VCaP (cell line): Measurements from ENCODE around the gene PDS5B.
A peak's percentile ranks its signal among the peaks of the same experiment; 100 is the strongest.

ENCODE experiments used
- H3K27ac ChIP-seq: fragments of 450-650 bp; 2 replicates; pipeline ENCODE4 v1.5.1; 2017
- CTCF ChIP-seq: fragments of 450-650 bp; conservative IDR thresholded peaks from 2 replicates; pipeline ENCODE4 v1.5.1; 2017; ENCODE audit warnings: mild to moderate bottlenecking, moderate library complexity

The PDS5B gene

GRCh38 chr13:32802159-32802558, 215.9 kb downstream of the PDS5B start:
- H3K27ac ChIP-seq: no peak overlapping the region
- TF ChIP-seq CTCF: no peak

- no peak overlapping the region for H3K27ac ChIP-seq
- no peak for TF ChIP-seq CTCF
These were observed 218.5 kb downstream of the PDS5B start for GRCh38 chr13:32804673-32805230.

DNA sequence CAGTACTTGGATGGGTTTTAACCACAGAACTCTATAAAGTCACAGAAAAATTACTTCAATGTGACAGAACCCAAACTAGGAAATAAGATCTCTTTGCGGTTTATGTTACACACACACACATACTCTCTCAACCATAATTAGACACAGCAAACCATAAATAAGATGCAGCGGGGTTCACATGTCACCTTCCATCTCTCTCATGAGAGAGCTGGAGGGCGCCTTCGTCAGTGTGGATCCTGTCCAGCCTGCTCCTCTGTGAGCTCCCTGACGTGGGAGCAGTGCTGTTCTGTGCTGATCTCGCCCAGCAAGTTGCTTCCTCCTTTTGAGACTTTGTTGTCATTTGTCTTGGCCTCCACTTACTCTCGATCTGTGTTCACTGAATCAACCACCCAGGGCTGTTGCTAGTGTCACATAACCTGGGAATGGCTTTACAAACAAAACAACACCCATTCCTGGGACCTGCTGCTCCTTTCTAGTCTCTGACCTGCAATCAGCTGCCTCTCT, 225.1 kb downstream of the PDS5B start:
- H3K27ac ChIP-seq: peak overlapping the region; percentile 20; the same call in 1 of the 2 replicates
- no peak for TF ChIP-seq CTCF

- no peak overlapping the region for H3K27ac ChIP-seq
- TF ChIP-seq CTCF: no peak
These were observed 235.0 kb downstream of the PDS5B start for GRCh38 chr13:32821149-32821688.

- TF ChIP-seq CTCF: no peak
- no peak overlapping the region for H3K27ac ChIP-seq
These were observed 236.5 kb downstream of the PDS5B start for GRCh38 chr13:32822771-32823170.

- TF ChIP-seq CTCF: no peak
- H3K27ac ChIP-seq: no peak overlapping the region
These were observed 237.3 kb downstream of the PDS5B start for GRCh38 chr13:32823597-32823996.

- H3K27ac ChIP-seq: no peak overlapping the region
- TF ChIP-seq CTCF: no peak
These were observed 237.8 kb downstream of the PDS5B start for GRCh38 chr13:32824061-32824460.
